Neural cell (in vitro differentiated cells): ENCODE measurements around the gene ATN1. TPM values are rescaled to one million over a fixed set of nuclear protein-coding genes. Genes with fewer than 3 reads are reported as not detected.

Experiments
- H2AFZ ChIP-seq: fragments of 200-600, 300-800 bp; sonication (generic), shearing (Covaris generic); 2 replicates; pipeline ENCODE4 v1.6.0; 2014; ENCODE audit warnings: low read depth, mild to moderate bottlenecking, antibody characterized with exemption, low read length, moderate library complexity
- H3F3A ChIP-seq: fragments of 200-600 bp; shearing (Covaris generic); 2 replicates; pipeline ENCODE4 v1.6.1; 2016; ENCODE audit warnings: mild to moderate bottlenecking, moderate library complexity, mixed read lengths, antibody characterized with exemption, low read length; ENCODE audit not compliant: insufficient read depth, poor library complexity, severe bottlenecking
- H3K27ac ChIP-seq: fragments of 200-600, 300-800 bp; sonication (generic), shearing (Covaris generic); 2 replicates; pipeline ENCODE4 v1.5.1; 2014; ENCODE audit warnings: mild to moderate bottlenecking, low read length, moderate library complexity
- H3K27me3 ChIP-seq: fragments of 300-800, 200-600 bp; sonication (generic), shearing (Covaris generic); 2 replicates; pipeline ENCODE4 v1.6.0; 2014; ENCODE audit warnings: mild to moderate bottlenecking, low read depth, low read length, moderate library complexity; ENCODE audit not compliant: insufficient read depth
- H3K36me3 ChIP-seq: fragments of 300-800, 200-600 bp; sonication (generic), shearing (Covaris generic); 2 replicates; pipeline ENCODE4 v1.5.1; 2014; ENCODE audit warnings: mild to moderate bottlenecking, antibody characterized with exemption, low read length, moderate library complexity; ENCODE audit not compliant: insufficient read depth
- H3K4me2 ChIP-seq: fragments of 300-800, 200-600 bp; sonication (generic), shearing (Covaris generic); 2 replicates; pipeline ENCODE4 v1.6.0; 2014; ENCODE audit warnings: mild to moderate bottlenecking, low read length
- H3K4me3 ChIP-seq: fragments of 300-800, 200-600 bp; sonication (generic), shearing (Covaris generic); 2 replicates; pipeline ENCODE4 v1.5.1; 2014; ENCODE audit warnings: mild to moderate bottlenecking, low read length, moderate library complexity
- H3K79me2 ChIP-seq: fragments of 200-600 bp; shearing (Covaris generic); replicated peaks from 2 replicates; pipeline ENCODE4 v1.6.0; 2014; ENCODE audit warnings: mild to moderate bottlenecking, low read length, moderate library complexity; ENCODE audit not compliant: insufficient read depth
- H3K9ac ChIP-seq: fragments of 300-800, 200-600 bp; sonication (generic), shearing (Covaris generic); 2 replicates; pipeline ENCODE4 v1.6.1; 2016; ENCODE audit warnings: mild to moderate bottlenecking, low read length, mixed read lengths
- H3K9me2 ChIP-seq: fragments of 200-600 bp; shearing (Covaris generic); 2 replicates; pipeline ENCODE4 v1.6.1; 2016; ENCODE audit warnings: mild to moderate bottlenecking, low read length, mixed read lengths; ENCODE audit not compliant: insufficient read depth
- H3K9me3 ChIP-seq: fragments of 200-600, 300-800 bp; sonication (generic), shearing (Covaris generic); 2 replicates; pipeline ENCODE4 v1.6.1; 2016; ENCODE audit warnings: mild to moderate bottlenecking, mixed run types, low read length, moderate library complexity, mixed read lengths
- H4K20me1 ChIP-seq: fragments of 200-600 bp; shearing (Covaris generic); 2 replicates; pipeline ENCODE4 v1.6.1; 2016; ENCODE audit warnings: mild to moderate bottlenecking, mixed run types; ENCODE audit not compliant: insufficient read depth
- CTCF ChIP-seq: fragments of 450-650 bp; IDR thresholded peaks from 2 replicates; pipeline ENCODE4 v1.5.1; 2014; ENCODE audit warnings: antibody characterized with exemption, mild to moderate bottlenecking, moderate library complexity; ENCODE audit not compliant: poor library complexity, severe bottlenecking
- EP300 ChIP-seq: fragments of 450-650 bp; conservative IDR thresholded peaks from 2 replicates; pipeline ENCODE4 v1.6.1; 2014; ENCODE audit warnings: antibody characterized with exemption, mild to moderate bottlenecking, moderate library complexity; ENCODE audit not compliant: poor library complexity, severe bottlenecking
- EZH2 ChIP-seq: fragments of 200-600, 300-800 bp; shearing (Covaris generic), sonication (generic); IDR thresholded peaks from 2 replicates; pipeline ENCODE4 v1.6.1; 2014; ENCODE audit warnings: antibody characterized with exemption, low read length, borderline replicate concordance, mild to moderate bottlenecking; ENCODE audit not compliant: insufficient read depth, poor library complexity, severe bottlenecking
- MXI1 ChIP-seq: fragments of 450-650 bp; conservative IDR thresholded peaks from 2 replicates; pipeline ENCODE4 v1.6.1; 2014; ENCODE audit warnings: antibody characterized with exemption, mild to moderate bottlenecking; ENCODE audit not compliant: poor library complexity, severe bottlenecking
- POLR2AphosphoS5 ChIP-seq: IDR thresholded peaks from 2 replicates; pipeline ENCODE4 v1.6.1; 2012
- RAD21 ChIP-seq: fragments of 450-650 bp; conservative IDR thresholded peaks from 2 replicates; pipeline ENCODE4 v1.6.1; 2014; ENCODE audit warnings: antibody characterized with exemption, mild to moderate bottlenecking, moderate library complexity
- REST ChIP-seq: IDR thresholded peaks from 2 replicates; pipeline ENCODE4 v1.6.1; 2012; ENCODE audit warnings: borderline replicate concordance
- SMC3 ChIP-seq: fragments of 450-650 bp; conservative IDR thresholded peaks from 2 replicates; pipeline ENCODE4 v1.6.1; 2014; ENCODE audit warnings: antibody characterized with exemption, mild to moderate bottlenecking, moderate library complexity; ENCODE audit not compliant: poor library complexity
- TAF1 ChIP-seq: IDR thresholded peaks from 2 replicates; pipeline ENCODE4 v1.6.1; 2012; ENCODE audit warnings: low read depth
- polyA plus RNA-seq: library from polyadenylated mRNA; depleted of rRNA; stranded (reverse); fragments of >200 nt; gene quantifications from 2 replicates; pipeline ENCODE4 v1.2.3, GENCODE V29; 2014

The ATN1 gene
- polyA plus RNA-seq, 1 donor from 2014 or later: 9.2 TPM

DNA sequence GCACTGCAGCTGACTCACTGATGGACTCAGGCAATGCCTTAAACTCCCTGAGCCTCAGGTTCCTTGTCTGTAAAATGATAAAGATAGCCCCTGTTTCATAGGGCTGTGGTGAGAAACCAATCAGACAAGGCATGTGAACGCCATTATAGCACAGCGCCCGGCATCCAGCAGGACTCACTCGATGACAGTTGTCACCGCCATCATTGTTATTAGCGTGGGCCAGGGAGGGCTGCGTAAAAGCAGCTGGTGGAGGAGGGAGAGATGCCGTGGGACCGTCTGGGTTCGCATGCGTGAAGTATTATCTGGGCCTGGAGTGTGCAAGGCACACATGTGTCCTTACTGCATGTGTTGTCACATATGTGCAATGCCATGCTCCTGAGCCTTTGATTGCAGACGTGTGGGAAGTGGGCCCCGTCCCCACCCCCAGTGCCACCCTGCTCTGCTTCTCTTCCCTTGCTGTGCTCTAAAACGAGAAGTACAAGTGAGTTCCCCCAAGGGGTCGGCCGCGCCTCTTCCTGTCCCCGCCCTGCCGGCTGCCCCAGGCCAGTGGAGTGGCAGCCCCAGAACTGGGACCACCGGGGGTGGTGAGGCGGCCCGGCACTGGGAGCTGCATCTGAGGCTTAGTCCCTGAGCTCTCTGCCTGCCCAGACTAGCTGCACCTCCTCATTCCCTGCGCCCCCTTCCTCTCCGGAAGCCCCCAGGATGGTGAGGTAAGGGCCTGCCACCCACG, 23.2 kb downstream of the ATN1 start, which contains the start of gene PTPN6:
TSS of gene PTPN6 (plus strand) at position 546 of the 730 bp plus-strand sequence. CDS start at position 703, 157 bp downstream.
- H2AFZ ChIP-seq: no peak within 1 kb of the TSS
- H3K27ac ChIP-seq: no peak within 1 kb of the TSS
- no peaks in the 10 kb centered on the region for H3F3A ChIP-seq
- H3K36me3 ChIP-seq: no peaks in the 10 kb centered on the region
- H3K79me2 ChIP-seq: no peaks in the 10 kb centered on the region
- no peak within 1 kb of the TSS for H3K4me3 ChIP-seq
- H4K20me1 ChIP-seq: no peaks in the 10 kb centered on the region
- no peaks in the 10 kb centered on the region for H3K9me3 ChIP-seq
- no peak within 1 kb of the TSS for H3K9ac ChIP-seq
- H3K27me3 ChIP-seq: no peaks in the 10 kb centered on the region
- TF ChIP-seq SMC3 (no peak), CTCF (no peak), RAD21 (no peak), EZH2 (no peak), REST (no peak), EP300 (no peak), MXI1 (no peak), POLR2AphosphoS5 (no peak), TAF1 (no peak)
- no peak within 1 kb of the TSS for H3K4me2 ChIP-seq
- H3K9me2 ChIP-seq: no peaks in the 10 kb centered on the region

- no peak overlapping the region for H3K9ac ChIP-seq
- no peaks in the 10 kb centered on the region for H3K27me3 ChIP-seq
- no peaks in the 10 kb centered on the region for H4K20me1 ChIP-seq
- no peaks in the 10 kb centered on the region for H3K79me2 ChIP-seq
- no peak overlapping the region for H3K27ac ChIP-seq
- no peaks in the 10 kb centered on the region for H3K9me2 ChIP-seq
- no peaks in the 10 kb centered on the region for H3K9me3 ChIP-seq
- H3F3A ChIP-seq: no peaks in the 10 kb centered on the region
- no peak overlapping the region for H2AFZ ChIP-seq
- no peak overlapping the region for H3K4me2 ChIP-seq
- H3K4me3 ChIP-seq: no peak overlapping the region
- TF ChIP-seq REST (no peak), EP300 (no peak), CTCF (no peak), POLR2AphosphoS5 (no peak), MXI1 (no peak), RAD21 (no peak), EZH2 (no peak), TAF1 (no peak), SMC3 (no peak)
- no peaks in the 10 kb centered on the region for H3K36me3 ChIP-seq
Observed at GRCh38 chr12:6951551-6952120, 23.9 kb downstream of the ATN1 start.
